Calu3 (cell line): Measurements from ENCODE around the gene BCR. TPM values are rescaled to one million over a fixed set of nuclear protein-coding genes. Genes with fewer than 3 reads are reported as not detected.

Source experiments
- BruUV-seq: library from RNA; stranded (reverse); fragments of 400-500 nt; replicated peaks from 2 replicates; lab custom pipeline; 2021; lab: Mats Ljungman, UMichigan
- CTCF ChIA-PET: fragments of 300-600 bp; sonication (Branson Sonifier 250); formaldehyde crosslinking; loops from one replicate; lab custom pipeline; 2022; ENCODE audit warnings: antibody characterized with exemption; lab: Charles Lee
- DNase-seq: peaks from one replicate; pipeline ENCODE4 v3.0.0; 2022
- H3K27ac Mint-ChIP-seq: one replicate; pipeline ENCODE4 v1.8.0; 2022; ENCODE audit warnings: mixed read lengths; ENCODE audit not compliant: unreplicated experiment
- H3K27me3 Mint-ChIP-seq: one replicate; pipeline ENCODE4 v1.8.0; 2022; ENCODE audit warnings: mixed read lengths; ENCODE audit not compliant: unreplicated experiment
- H3K36me3 Mint-ChIP-seq: one replicate; pipeline ENCODE4 v1.8.0; 2022; ENCODE audit warnings: mild to moderate bottlenecking, moderate library complexity, mixed read lengths; ENCODE audit not compliant: insufficient read depth, unreplicated experiment
- H3K4me1 Mint-ChIP-seq: one replicate; pipeline ENCODE4 v1.8.0; 2022; ENCODE audit warnings: mild to moderate bottlenecking, low read depth, mixed read lengths; ENCODE audit not compliant: unreplicated experiment
- H3K4me3 Mint-ChIP-seq: one replicate; pipeline ENCODE4 v1.8.0; 2022; ENCODE audit warnings: mild to moderate bottlenecking, low read depth, moderate library complexity, mixed read lengths; ENCODE audit not compliant: unreplicated experiment
- H3K9me3 Mint-ChIP-seq: one replicate; pipeline ENCODE4 v1.8.0; 2022; ENCODE audit warnings: low read depth, mixed read lengths; ENCODE audit not compliant: unreplicated experiment
- intact Hi-C: fragments of 100-400 bp; cut with micrococcal nuclease; formaldehyde crosslinking; loops from one replicate; pipeline ENCODE4 v1.10.0; 2022; ENCODE audit not compliant: unreplicated experiment
- total RNA-seq: library from RNA; stranded (reverse); gene quantifications from 2 replicates; pipeline ENCODE4 v1.2.3, GENCODE V29; 2022
- TF ChIP-seq, protein P1 (sequence below): fragments of 200-600 bp; IDR thresholded peaks from one replicate; pipeline ENCODE4 v1.8.0; 2022; ENCODE audit warnings: antibody characterized with exemption; ENCODE audit not compliant: unreplicated experiment

BCR gene
- total RNA-seq, 1 experiment from 2014 or later, result 83.6 TPM

DNA sequence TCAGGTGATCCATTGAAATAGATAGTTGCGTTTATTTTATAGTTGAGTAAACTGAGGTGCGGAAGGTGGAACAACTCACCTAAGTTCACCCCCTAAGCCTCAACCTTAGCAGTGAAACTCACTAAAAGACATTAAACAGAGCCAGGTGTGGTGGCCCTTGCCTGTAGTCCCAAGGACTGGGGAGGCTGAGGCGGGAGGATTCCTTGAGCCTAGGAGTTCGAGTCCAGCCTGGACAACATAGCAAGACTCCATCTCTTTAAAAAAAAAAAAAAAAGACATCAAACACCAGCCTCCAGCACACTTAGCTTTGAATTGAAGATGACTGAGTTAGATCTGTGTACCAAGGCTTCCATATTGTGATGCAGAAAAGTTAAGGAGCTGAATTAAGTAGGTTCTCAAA, 35.9 kb upstream of the BCR start:
- no peak overlapping the region for H3K27ac Mint-ChIP-seq
- peaks cover 47% of the 10 kb centered on the region for H3K4me1 Mint-ChIP-seq
- H3K36me3 Mint-ChIP-seq, result peaks cover 32% of the 10 kb centered on the region
- no peaks in the 10 kb centered on the region for H3K27me3 Mint-ChIP-seq
- peak overlapping the region; percentile 70 for H3K4me3 Mint-ChIP-seq
- no peak for DNase-seq
- CTCF ChIA-PET, result interaction anchor here (0.5 to 1.2 kb wide), 5 partner anchors 36 to 191 kb away, joined by 3 to 4 read pairs (median 3); partner anchors contain the start of gene BCR
- TF ChIP-seq, protein P1, sequence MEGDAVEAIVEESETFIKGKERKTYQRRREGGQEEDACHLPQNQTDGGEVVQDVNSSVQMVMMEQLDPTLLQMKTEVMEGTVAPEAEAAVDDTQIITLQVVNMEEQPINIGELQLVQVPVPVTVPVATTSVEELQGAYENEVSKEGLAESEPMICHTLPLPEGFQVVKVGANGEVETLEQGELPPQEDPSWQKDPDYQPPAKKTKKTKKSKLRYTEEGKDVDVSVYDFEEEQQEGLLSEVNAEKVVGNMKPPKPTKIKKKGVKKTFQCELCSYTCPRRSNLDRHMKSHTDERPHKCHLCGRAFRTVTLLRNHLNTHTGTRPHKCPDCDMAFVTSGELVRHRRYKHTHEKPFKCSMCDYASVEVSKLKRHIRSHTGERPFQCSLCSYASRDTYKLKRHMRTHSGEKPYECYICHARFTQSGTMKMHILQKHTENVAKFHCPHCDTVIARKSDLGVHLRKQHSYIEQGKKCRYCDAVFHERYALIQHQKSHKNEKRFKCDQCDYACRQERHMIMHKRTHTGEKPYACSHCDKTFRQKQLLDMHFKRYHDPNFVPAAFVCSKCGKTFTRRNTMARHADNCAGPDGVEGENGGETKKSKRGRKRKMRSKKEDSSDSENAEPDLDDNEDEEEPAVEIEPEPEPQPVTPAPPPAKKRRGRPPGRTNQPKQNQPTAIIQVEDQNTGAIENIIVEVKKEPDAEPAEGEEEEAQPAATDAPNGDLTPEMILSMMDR, result no peak
- H3K9me3 Mint-ChIP-seq, result no peaks in the 10 kb centered on the region
- intact Hi-C loops, result no loop called here
- no TSS peak for BruUV-seq

DNA sequence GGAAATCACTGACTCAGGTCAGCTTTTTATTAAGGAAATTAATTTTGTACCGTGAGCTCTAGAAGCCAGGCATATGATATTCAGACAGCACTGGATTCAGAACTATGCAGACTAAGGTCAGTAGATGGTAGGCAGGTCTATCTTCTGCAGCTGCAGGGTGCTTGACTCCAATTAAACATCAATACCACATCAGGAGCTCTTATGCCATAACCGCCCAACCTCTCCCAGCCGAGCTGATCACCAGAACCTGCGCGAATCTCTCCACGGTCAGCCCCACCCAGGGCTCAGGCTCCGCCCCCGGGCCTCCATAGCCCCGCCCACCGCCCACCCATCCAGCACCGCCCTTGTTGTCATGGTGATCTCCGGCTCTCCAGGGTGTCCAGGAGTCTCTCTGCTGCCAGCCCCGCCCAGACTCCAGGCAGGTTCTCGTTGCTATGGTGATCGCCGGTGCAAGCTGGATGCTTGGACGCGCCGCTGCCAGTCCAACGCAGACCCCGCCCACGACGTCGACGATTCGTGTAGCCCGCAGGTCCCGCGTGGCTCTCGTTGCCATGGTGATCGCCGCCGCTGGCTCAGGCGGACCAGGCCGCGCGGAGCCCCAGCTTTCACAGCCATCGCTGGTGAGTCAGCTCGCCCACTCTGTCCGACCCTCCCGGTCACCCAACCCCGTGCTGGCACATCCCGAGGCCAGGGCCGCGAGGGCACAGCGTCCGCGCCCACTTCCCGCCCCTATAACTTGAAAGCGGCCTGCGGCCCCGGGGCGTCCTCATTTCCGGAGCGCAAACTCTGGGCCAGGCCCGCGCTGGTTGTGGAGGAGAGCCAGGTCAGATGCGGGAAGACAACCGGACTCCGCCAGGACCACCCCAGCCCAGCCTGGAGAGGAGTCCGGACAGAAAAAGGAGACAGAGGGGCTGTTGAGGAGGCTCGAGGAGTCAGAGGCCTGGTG, 35.1 kb upstream of the BCR start, which contains the start of gene RAB36:
Gene RAB36, plus strand, starts transcription at position 546 of the 946 bp plus-strand sequence. CDS start 1,140 bp downstream, outside the sequence.
- TF ChIP-seq, protein P1, result no peak
- CTCF ChIA-PET, result interaction anchor here (0.6 to 1.2 kb wide), 5 partner anchors 35 to 185 kb away, joined by 3 to 4 read pairs (median 3); partner anchors contain the start of gene BCR
- DNase-seq, result peak; percentile 98
- BruUV-seq, result no TSS peak
- intact Hi-C loops, result no loop called here
- peak within 1 kb of the TSS; percentile 83 for H3K27ac Mint-ChIP-seq
- H3K36me3 Mint-ChIP-seq, result peaks cover 32% of the 10 kb centered on the region
- peak within 1 kb of the TSS; percentile 70 for H3K4me3 Mint-ChIP-seq
- peaks cover 47% of the 10 kb centered on the region for H3K4me1 Mint-ChIP-seq
- H3K9me3 Mint-ChIP-seq, result no peaks in the 10 kb centered on the region
- no peaks in the 10 kb centered on the region for H3K27me3 Mint-ChIP-seq

DNA sequence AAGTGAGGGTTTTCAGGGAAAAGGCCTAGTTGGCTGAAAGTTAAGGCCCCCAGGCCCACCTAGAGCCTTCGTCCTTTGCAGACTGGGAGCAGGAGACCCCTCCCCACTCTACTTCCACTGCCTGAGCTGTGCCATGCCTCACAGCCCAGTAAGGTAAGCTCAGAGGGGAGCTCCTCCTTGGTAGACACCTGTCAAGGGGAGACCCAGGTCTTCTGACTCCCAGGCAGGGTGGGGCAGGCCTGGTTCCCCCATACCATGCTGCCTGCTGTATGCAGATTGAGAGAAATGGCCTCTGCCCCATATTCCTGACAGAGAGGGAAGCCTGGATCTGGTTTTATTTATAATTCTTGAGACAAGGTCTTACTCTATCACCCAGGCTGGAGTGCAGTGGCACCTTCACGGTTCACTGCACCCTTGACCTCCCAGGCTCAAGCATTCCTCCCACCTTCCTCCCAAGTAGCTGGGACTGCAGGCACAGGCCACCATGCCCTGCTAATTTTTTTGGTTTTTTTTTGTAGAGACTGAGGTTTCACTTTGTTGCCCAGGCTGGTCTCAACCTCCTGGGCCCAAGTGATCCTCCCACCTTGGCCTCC, 34.3 kb upstream of the BCR start:
- Mint-ChIP-seq H3K4me1 (peaks cover 47% of the 10 kb centered on the region), H3K27ac (peak overlapping the region; percentile 83), H3K27me3 (no peaks in the 10 kb centered on the region), H3K36me3 (peaks cover 32% of the 10 kb centered on the region), H3K4me3 (peak overlapping the region; percentile 70), H3K9me3 (no peaks in the 10 kb centered on the region)
- no peak for DNase-seq
- intact Hi-C loops, result no loop called here
- TF ChIP-seq, protein P1, result no peak
- CTCF ChIA-PET, result no interaction called here
- BruUV-seq, result no TSS peak

DNA sequence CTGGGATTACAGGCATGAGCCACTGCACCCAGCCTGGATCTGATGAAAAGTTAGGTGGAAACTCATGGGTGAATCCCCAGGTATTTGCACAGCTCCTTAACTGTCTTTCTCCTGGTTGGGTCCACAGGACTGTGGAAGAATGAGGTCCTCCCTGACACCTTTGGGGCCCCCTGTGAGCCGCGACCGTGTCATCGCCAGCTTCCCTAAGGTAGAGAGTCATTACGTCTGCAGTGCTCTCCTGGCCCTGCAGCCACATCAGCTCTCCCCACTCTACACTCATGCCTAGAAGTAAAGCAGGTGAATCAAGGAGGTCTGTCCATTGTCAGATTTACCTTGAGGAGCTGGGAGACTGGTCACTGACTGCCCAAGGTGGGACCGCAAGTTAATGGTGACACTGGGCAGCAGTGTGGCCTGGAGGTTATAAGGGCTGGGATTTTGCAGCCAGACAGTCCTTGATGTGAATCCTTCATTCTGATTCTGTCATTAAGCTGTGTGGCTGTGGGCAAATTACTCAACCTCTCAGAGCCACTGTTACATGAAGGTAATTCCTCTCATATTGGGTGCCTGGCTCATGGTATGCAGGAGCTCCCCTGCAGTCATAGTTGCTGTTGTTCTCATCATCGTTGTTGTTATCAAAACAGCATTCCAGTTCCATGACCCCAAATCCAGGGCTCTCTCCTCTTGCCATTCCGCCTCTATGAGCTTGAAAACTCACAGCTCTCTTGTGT, 33.7 kb upstream of the BCR start:
- BruUV-seq, result no TSS peak

More for the DNA sequence above, 33.7 kb upstream of the BCR start:
- H3K27me3 Mint-ChIP-seq, result no peaks in the 10 kb centered on the region
- no peaks in the 10 kb centered on the region for H3K9me3 Mint-ChIP-seq
- H3K36me3 Mint-ChIP-seq, result peaks cover 31% of the 10 kb centered on the region
- H3K4me3 Mint-ChIP-seq, result peak overlapping the region; percentile 70
- TF ChIP-seq, protein P1, result no peak
- no peak for DNase-seq
- CTCF ChIA-PET, result interaction anchor here (0.6 to 0.7 kb wide), 2 partner anchors 22 to 1117 kb away, joined by 3 to 4 read pairs; no protein-coding TSS in a partner anchor
- intact Hi-C loops, result no loop called here
- H3K27ac Mint-ChIP-seq, result peak overlapping the region; percentile 53
- peaks cover 41% of the 10 kb centered on the region for H3K4me1 Mint-ChIP-seq
